Caco-2 (cell line): Measurements from ENCODE around the gene GHR. TPM values are rescaled to one million over a fixed set of nuclear protein-coding genes. Genes with fewer than 3 reads are reported as not detected.

Experiments used
- BruUV-seq: library from RNA; stranded (reverse); fragments of 400-500 nt; replicated peaks from 2 replicates; lab custom pipeline; 2021; lab: Mats Ljungman, UMichigan
- CTCF ChIA-PET: fragments of 300-600 bp; sonication (Branson Sonifier 250); formaldehyde crosslinking; loops from one replicate; lab custom pipeline; 2022; ENCODE audit warnings: antibody characterized with exemption; lab: Charles Lee
- POLR2A ChIA-PET: fragments of 300-600 bp; sonication (Branson Sonifier 250); formaldehyde crosslinking; loops from one replicate; lab custom pipeline; 2022; ENCODE audit warnings: antibody characterized with exemption; lab: Charles Lee
- DNase-seq, 2 experiments: peaks; one replicate each; pipeline versions ENCODE4 v3.0.0 to v3.0.0-alpha.2; 2020 to 2022
- H3K27me3 ChIP-seq: replicated peaks from 2 replicates; pipeline ENCODE4 v1.6.0; 2011; ENCODE audit warnings: low read length; ENCODE audit not compliant: control insufficient read depth, insufficient read depth
- H3K36me3 ChIP-seq: 2 replicates; pipeline ENCODE4 v1.5.1; 2011; ENCODE audit warnings: low read length; ENCODE audit not compliant: control insufficient read depth, insufficient read depth
- H3K4me1 ChIP-seq: fragments of 250-450 bp; sonication (Bioruptor Pico); 2 replicates; pipeline ENCODE4 v1.5.1; 2020; ENCODE audit warnings: mild to moderate bottlenecking
- H3K4me3 ChIP-seq: 2 replicates; pipeline ENCODE4 v1.5.1; 2011; ENCODE audit warnings: low read depth, mild to moderate bottlenecking, control low read depth, low read length
- H3K9me3 ChIP-seq: fragments of 250-450 bp; sonication (Bioruptor Pico); 2 replicates; pipeline ENCODE4 v1.5.1; 2020; ENCODE audit warnings: mild to moderate bottlenecking, moderate library complexity
- H3K27ac Mint-ChIP-seq: one replicate; pipeline ENCODE4 v1.8.0; 2022; ENCODE audit warnings: mixed read lengths; ENCODE audit not compliant: unreplicated experiment
- H3K27me3 Mint-ChIP-seq: one replicate; pipeline ENCODE4 v1.8.0; 2022; ENCODE audit warnings: mixed read lengths; ENCODE audit not compliant: insufficient read depth, unreplicated experiment
- H3K36me3 Mint-ChIP-seq: one replicate; pipeline ENCODE4 v1.8.0; 2022; ENCODE audit warnings: mild to moderate bottlenecking, mixed read lengths; ENCODE audit not compliant: insufficient read depth, unreplicated experiment
- H3K4me1 Mint-ChIP-seq: one replicate; pipeline ENCODE4 v1.8.0; 2022; ENCODE audit warnings: low read depth, mixed read lengths; ENCODE audit not compliant: unreplicated experiment
- H3K4me3 Mint-ChIP-seq: one replicate; pipeline ENCODE4 v1.8.0; 2022; ENCODE audit warnings: mild to moderate bottlenecking, moderate library complexity, mixed read lengths; ENCODE audit not compliant: unreplicated experiment
- H3K9me3 Mint-ChIP-seq: one replicate; pipeline ENCODE4 v1.8.0; 2022; ENCODE audit warnings: mixed read lengths; ENCODE audit not compliant: unreplicated experiment
- intact Hi-C: fragments of 100-400 bp; cut with micrococcal nuclease; formaldehyde crosslinking; loops from one replicate; pipeline ENCODE4 v1.10.0; 2022; ENCODE audit not compliant: unreplicated experiment
- total RNA-seq: library from RNA; stranded (reverse); gene quantifications from 2 replicates; pipeline ENCODE4 v1.2.3, GENCODE V29; 2022
- TF ChIP-seq, protein P1 (sequence below), 2 experiments: fragments of 200-600 bp in 1 of 2; IDR thresholded peaks; 1 replicate in 1 of 2; 2 replicates in 1 of 2; pipeline versions ENCODE4 v1.5.1 to v1.8.0; 2011 to 2022; ENCODE audit warnings: antibody characterized with exemption in 1 of 2, control low read depth in 1 of 2, inconsistent platforms in 1 of 2, low read depth in 1 of 2, low read length in 1 of 2, mild to moderate bottlenecking in 1 of 2, moderate library complexity in 1 of 2; ENCODE audit not compliant: insufficient read depth in 1 of 2, severe bottlenecking in 1 of 2, unreplicated experiment in 1 of 2

The GHR gene
- total RNA-seq, 1 experiment from 2014 or later, result 0.54 TPM

DNA sequence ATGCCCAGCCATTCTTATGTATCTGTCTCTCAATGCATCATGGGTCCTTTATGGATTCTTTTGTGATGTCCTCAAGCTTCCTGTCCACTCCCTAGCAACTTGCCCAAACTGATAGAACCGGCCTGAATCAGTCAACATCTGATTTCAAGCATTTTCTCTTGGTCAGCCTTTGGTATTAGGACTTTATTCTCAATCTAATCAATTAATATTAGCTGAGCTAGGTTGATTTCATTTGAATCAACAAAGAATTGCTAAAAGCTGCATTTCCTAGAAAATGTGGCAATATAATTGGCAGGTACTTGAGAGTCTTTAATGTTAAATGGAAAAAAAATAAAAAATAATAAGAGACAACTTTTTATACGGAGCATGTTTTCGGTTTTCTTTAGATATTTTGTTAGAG is 121.8 kb downstream of the GHR start:
- no peaks in the 10 kb centered on the region for H3K27me3 ChIP-seq
- no TSS peak for BruUV-seq
- POLR2A ChIA-PET, result no interaction called here
- H3K27ac Mint-ChIP-seq, result no peak overlapping the region
- H3K9me3 Mint-ChIP-seq, result peaks cover 20% of the 10 kb centered on the region
- H3K9me3 ChIP-seq, result peaks cover 3% of the 10 kb centered on the region
- no peaks in the 10 kb centered on the region for H3K36me3 Mint-ChIP-seq
- no peaks in the 10 kb centered on the region for H3K4me1 ChIP-seq
- DNase-seq, result no peak
- H3K4me1 Mint-ChIP-seq, result no peaks in the 10 kb centered on the region
- H3K4me3 ChIP-seq, result no peak overlapping the region
- TF ChIP-seq, protein P1, sequence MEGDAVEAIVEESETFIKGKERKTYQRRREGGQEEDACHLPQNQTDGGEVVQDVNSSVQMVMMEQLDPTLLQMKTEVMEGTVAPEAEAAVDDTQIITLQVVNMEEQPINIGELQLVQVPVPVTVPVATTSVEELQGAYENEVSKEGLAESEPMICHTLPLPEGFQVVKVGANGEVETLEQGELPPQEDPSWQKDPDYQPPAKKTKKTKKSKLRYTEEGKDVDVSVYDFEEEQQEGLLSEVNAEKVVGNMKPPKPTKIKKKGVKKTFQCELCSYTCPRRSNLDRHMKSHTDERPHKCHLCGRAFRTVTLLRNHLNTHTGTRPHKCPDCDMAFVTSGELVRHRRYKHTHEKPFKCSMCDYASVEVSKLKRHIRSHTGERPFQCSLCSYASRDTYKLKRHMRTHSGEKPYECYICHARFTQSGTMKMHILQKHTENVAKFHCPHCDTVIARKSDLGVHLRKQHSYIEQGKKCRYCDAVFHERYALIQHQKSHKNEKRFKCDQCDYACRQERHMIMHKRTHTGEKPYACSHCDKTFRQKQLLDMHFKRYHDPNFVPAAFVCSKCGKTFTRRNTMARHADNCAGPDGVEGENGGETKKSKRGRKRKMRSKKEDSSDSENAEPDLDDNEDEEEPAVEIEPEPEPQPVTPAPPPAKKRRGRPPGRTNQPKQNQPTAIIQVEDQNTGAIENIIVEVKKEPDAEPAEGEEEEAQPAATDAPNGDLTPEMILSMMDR (IDR thresholded peaks at IDR 0.05; ENCODE audit: insufficient read depth in 1 of 2, low read depth in 1 of 2, low read length in 1 of 2, severe bottlenecking in 1 of 2, unreplicated experiment in 1 of 2), result no peak
- no peak overlapping the region for H3K4me3 Mint-ChIP-seq
- intact Hi-C loops, result no loop called here
- no peaks in the 10 kb centered on the region for H3K27me3 Mint-ChIP-seq
- CTCF ChIA-PET, result no interaction called here
- H3K36me3 ChIP-seq, result no peaks in the 10 kb centered on the region

DNA sequence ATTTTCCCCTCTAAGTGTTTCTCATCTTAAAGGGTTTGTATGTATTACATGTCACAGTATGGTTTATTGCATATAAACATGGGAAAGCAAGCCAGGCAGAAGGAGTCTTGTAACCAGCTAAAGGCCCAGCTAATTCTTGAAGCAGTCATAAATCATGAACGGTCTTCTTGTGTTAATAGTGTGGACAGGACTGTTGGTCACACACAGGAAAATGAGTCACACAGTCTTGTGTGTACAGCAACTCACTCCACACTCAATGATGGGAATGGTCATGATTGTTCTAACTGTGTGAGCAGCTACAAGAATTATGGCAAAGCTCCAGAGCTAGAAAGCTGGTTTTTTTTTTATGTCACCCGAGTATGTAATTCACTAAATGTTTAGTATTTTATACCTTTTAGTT is 123.9 kb downstream of the GHR start:
- no peaks in the 10 kb centered on the region for H3K27me3 ChIP-seq
- Mint-ChIP-seq H3K27me3 (no peaks in the 10 kb centered on the region), H3K36me3 (no peaks in the 10 kb centered on the region), H3K4me3 (no peak overlapping the region), H3K27ac (no peak overlapping the region), H3K9me3 (no peaks in the 10 kb centered on the region), H3K4me1 (no peaks in the 10 kb centered on the region)
- H3K9me3 ChIP-seq, result no peaks in the 10 kb centered on the region
- no peak overlapping the region for H3K4me3 ChIP-seq
- ChIA-PET CTCF (no interaction called here), POLR2A (no interaction called here)
- no TSS peak for BruUV-seq
- DNase-seq, result no peak
- no peaks in the 10 kb centered on the region for H3K36me3 ChIP-seq
- TF ChIP-seq, protein P1 (IDR thresholded peaks at IDR 0.05; ENCODE audit: insufficient read depth in 1 of 2, low read depth in 1 of 2, low read length in 1 of 2, severe bottlenecking in 1 of 2, unreplicated experiment in 1 of 2), result no peak
- no peaks in the 10 kb centered on the region for H3K4me1 ChIP-seq
- intact Hi-C loops, result no loop called here

DNA sequence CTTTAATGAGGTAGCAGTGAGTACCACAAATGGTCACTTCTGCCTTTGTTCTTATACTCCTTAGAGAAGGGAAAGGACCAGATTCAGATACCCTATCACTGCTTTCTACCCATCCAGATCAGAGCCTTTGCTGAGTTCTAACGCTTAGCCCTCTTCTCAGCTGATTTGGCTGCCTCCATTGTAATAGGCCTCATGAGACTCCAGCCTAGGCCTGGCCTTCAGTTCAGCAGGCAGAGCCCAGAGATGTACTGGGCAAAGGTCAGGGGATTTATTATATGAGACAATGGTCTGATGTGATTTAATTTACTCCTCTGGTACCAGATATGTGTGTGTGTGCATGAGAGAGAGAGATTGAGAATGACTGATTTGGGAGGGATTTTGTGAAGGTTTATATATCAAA is 124.7 kb downstream of the GHR start:
- no peaks in the 10 kb centered on the region for H3K4me1 ChIP-seq
- TF ChIP-seq, protein P1 (IDR thresholded peaks at IDR 0.05; ENCODE audit: insufficient read depth in 1 of 2, low read depth in 1 of 2, low read length in 1 of 2, severe bottlenecking in 1 of 2, unreplicated experiment in 1 of 2), result no peak
- H3K27me3 ChIP-seq, result no peaks in the 10 kb centered on the region
- H3K4me3 ChIP-seq, result no peak overlapping the region
- H3K4me1 Mint-ChIP-seq, result no peaks in the 10 kb centered on the region
- no TSS peak for BruUV-seq
- no peak overlapping the region for H3K4me3 Mint-ChIP-seq
- POLR2A ChIA-PET, result no interaction called here
- H3K27me3 Mint-ChIP-seq, result no peaks in the 10 kb centered on the region
- intact Hi-C loops, result no loop called here
- H3K36me3 Mint-ChIP-seq, result no peaks in the 10 kb centered on the region
- no peak overlapping the region for H3K27ac Mint-ChIP-seq
- H3K36me3 ChIP-seq, result no peaks in the 10 kb centered on the region
- H3K9me3 Mint-ChIP-seq, result no peaks in the 10 kb centered on the region
- no peaks in the 10 kb centered on the region for H3K9me3 ChIP-seq
- CTCF ChIA-PET, result no interaction called here
- DNase-seq, result no peak
